HEK293 (cell line): ENCODE data around the gene EHD2.

Experiments used
- CTCF ChIA-PET: fragments of 350-600 bp; formaldehyde crosslinking; extraction: SDS; loops from one replicate; lab custom pipeline; 2021; ENCODE audit warnings: antibody characterized with exemption; lab: Yijun Ruan, JAX
- POLR2A ChIA-PET: fragments of 300-600 bp; formaldehyde crosslinking; extraction: SDS; loops from one replicate; lab custom pipeline; 2020; ENCODE audit warnings: antibody characterized with exemption, inconsistent platforms; lab: Yijun Ruan, JAX
- H3K27ac ChIP-seq: fragments of 200-500 bp; sonication (Bioruptor generic); 2 replicates; pipeline ENCODE4 v1.5.1; 2014; ENCODE audit warnings: low read depth, low read length, control low read depth, inconsistent platforms; ENCODE audit errors: extremely low read depth
- H3K36me3 ChIP-seq, 2 experiments: fragments of 200-500 bp in 1 of 2; sonication (Bioruptor generic) in 1 of 2; 1 replicate in 1 of 2; 2 replicates in 1 of 2; pipeline ENCODE4 v1.5.1; 2014 to 2017; ENCODE audit warnings: inconsistent platforms in 2 of 2, low read length in 2 of 2; ENCODE audit not compliant: control insufficient read depth in 2 of 2, insufficient read depth in 1 of 2
- H3K4me1 ChIP-seq: fragments of 200-500 bp; sonication (Bioruptor generic); 2 replicates; pipeline ENCODE4 v1.5.1; 2014; ENCODE audit warnings: mild to moderate bottlenecking, low read length, inconsistent platforms; ENCODE audit not compliant: control insufficient read depth, insufficient read depth
- H3K4me3 ChIP-seq: 2 replicates; pipeline ENCODE4 v1.5.1; 2011; ENCODE audit warnings: low read depth, mild to moderate bottlenecking, control low read depth, low read length, moderate library complexity
- H3K9me3 ChIP-seq: fragments of 200-500 bp; sonication (Bioruptor generic); 2 replicates; pipeline ENCODE4 v1.5.1; 2014; ENCODE audit warnings: low read depth, low read length, inconsistent platforms; ENCODE audit not compliant: control insufficient read depth, insufficient read depth
- EGR2 ChIP-seq: fragments of 450-650 bp; formaldehyde crosslinking; IDR thresholded peaks from 2 replicates; pipeline ENCODE4 v1.5.1; 2016; ENCODE audit warnings: low read depth, missing biosample characterization, missing genetic modification characterization
- KLF7 ChIP-seq: fragments of 450-650 bp; formaldehyde crosslinking; IDR thresholded peaks from 2 replicates; pipeline ENCODE4 v1.5.1; 2016; ENCODE audit warnings: missing biosample characterization, missing genetic modification characterization, borderline replicate concordance
- KLF9 ChIP-seq: fragments of 450-650 bp; formaldehyde crosslinking; IDR thresholded peaks from 2 replicates; pipeline ENCODE4 v1.5.1; 2016; ENCODE audit warnings: missing biosample characterization, missing genetic modification characterization, low read depth
- OSR2 ChIP-seq: fragments of 450-650 bp; formaldehyde crosslinking; IDR thresholded peaks from 2 replicates; pipeline ENCODE4 v1.5.1; 2016; ENCODE audit warnings: missing biosample characterization, missing genetic modification characterization
- YY2 ChIP-seq: fragments of 450-650 bp; formaldehyde crosslinking; IDR thresholded peaks from 2 replicates; pipeline ENCODE4 v1.5.1; 2016; ENCODE audit warnings: missing biosample characterization, missing genetic modification characterization
- ZBTB20 ChIP-seq: fragments of 450-650 bp; formaldehyde crosslinking; IDR thresholded peaks from 2 replicates; pipeline ENCODE4 v1.5.1; 2016; ENCODE audit warnings: missing biosample characterization, missing genetic modification characterization
- ZFHX2 ChIP-seq: fragments of 450-650 bp; formaldehyde crosslinking; conservative IDR thresholded peaks from 2 replicates; pipeline ENCODE4 v1.5.1; 2016; ENCODE audit warnings: missing biosample characterization, missing genetic modification characterization
- ZNF132 ChIP-seq: fragments of 450-650 bp; formaldehyde crosslinking; IDR thresholded peaks from 2 replicates; pipeline ENCODE4 v1.5.1; 2017; ENCODE audit warnings: missing biosample characterization, missing genetic modification characterization, borderline replicate concordance
- ZNF2 ChIP-seq: fragments of 450-650 bp; formaldehyde crosslinking; IDR thresholded peaks from 2 replicates; pipeline ENCODE4 v1.5.1; 2016; ENCODE audit warnings: missing biosample characterization, missing genetic modification characterization
- ZNF202 ChIP-seq: fragments of 450-650 bp; formaldehyde crosslinking; IDR thresholded peaks from 2 replicates; pipeline ENCODE4 v1.5.1; 2016; ENCODE audit warnings: missing biosample characterization, missing genetic modification characterization, borderline replicate concordance
- ZNF324 ChIP-seq: fragments of 450-650 bp; formaldehyde crosslinking; IDR thresholded peaks from 2 replicates; pipeline ENCODE4 v1.5.1; 2016; ENCODE audit warnings: missing biosample characterization, missing genetic modification characterization
- ZNF501 ChIP-seq: fragments of 450-650 bp; formaldehyde crosslinking; IDR thresholded peaks from 2 replicates; pipeline ENCODE4 v1.5.1; 2016; ENCODE audit warnings: missing biosample characterization, missing genetic modification characterization
- ZNF521 ChIP-seq: fragments of 450-650 bp; formaldehyde crosslinking; IDR thresholded peaks from 2 replicates; pipeline ENCODE4 v1.5.1; 2017; ENCODE audit warnings: missing biosample characterization, mild to moderate bottlenecking, missing genetic modification characterization
- ZNF571 ChIP-seq: fragments of 450-650 bp; formaldehyde crosslinking; IDR thresholded peaks from 2 replicates; pipeline ENCODE4 v1.5.0; 2017; ENCODE audit warnings: missing biosample characterization, missing genetic modification characterization
- ZNF621 ChIP-seq: fragments of 450-650 bp; formaldehyde crosslinking; IDR thresholded peaks from 2 replicates; pipeline ENCODE4 v1.5.1; 2017; ENCODE audit warnings: missing biosample characterization, missing genetic modification characterization
- ZNF658 ChIP-seq: fragments of 450-650 bp; formaldehyde crosslinking; IDR thresholded peaks from 2 replicates; pipeline ENCODE4; 2016; ENCODE audit warnings: missing biosample characterization, missing genetic modification characterization
- ZNF660 ChIP-seq: fragments of 450-650 bp; IDR thresholded peaks from 2 replicates; pipeline ENCODE4 v1.5.1; 2018; ENCODE audit warnings: missing biosample characterization, mild to moderate bottlenecking, missing genetic modification characterization
- ZNF664 ChIP-seq: fragments of 450-650 bp; formaldehyde crosslinking; IDR thresholded peaks from 2 replicates; pipeline ENCODE4 v1.5.1; 2016; ENCODE audit warnings: missing biosample characterization, missing genetic modification characterization
- ZNF677 ChIP-seq: fragments of 450-650 bp; IDR thresholded peaks from 2 replicates; pipeline ENCODE4 v1.5.0; 2018; ENCODE audit warnings: missing biosample characterization, mild to moderate bottlenecking, missing genetic modification characterization, moderate library complexity
- ZNF830 ChIP-seq: fragments of 450-650 bp; IDR thresholded peaks from 2 replicates; pipeline ENCODE4 v1.5.0; 2018; ENCODE audit warnings: missing biosample characterization, missing genetic modification characterization, low read depth, mild to moderate bottlenecking, moderate library complexity
- TF ChIP-seq, protein P1 (sequence below): fragments of 450-650 bp; formaldehyde crosslinking; IDR thresholded peaks from 2 replicates; pipeline ENCODE4 v1.5.1; 2016; ENCODE audit warnings: missing biosample characterization, missing genetic modification characterization
- TF ChIP-seq, protein P2 (sequence below): fragments of 450-650 bp; formaldehyde crosslinking; optimal IDR thresholded peaks from 2 replicates; pipeline ENCODE3; 2016; ENCODE audit warnings: missing biosample characterization, mild to moderate bottlenecking, missing genetic modification characterization
- TF ChIP-seq, protein P3 (sequence below): fragments of 450-650 bp; IDR thresholded peaks from 2 replicates; pipeline ENCODE4 v1.5.1; 2018; ENCODE audit warnings: missing biosample characterization, missing genetic modification characterization
- TF ChIP-seq, protein P4 (sequence below): fragments of 450-650 bp; formaldehyde crosslinking; IDR thresholded peaks from 2 replicates; pipeline ENCODE4 v1.5.1; 2017; ENCODE audit warnings: missing biosample characterization, missing genetic modification characterization

EHD2 gene

DNA sequence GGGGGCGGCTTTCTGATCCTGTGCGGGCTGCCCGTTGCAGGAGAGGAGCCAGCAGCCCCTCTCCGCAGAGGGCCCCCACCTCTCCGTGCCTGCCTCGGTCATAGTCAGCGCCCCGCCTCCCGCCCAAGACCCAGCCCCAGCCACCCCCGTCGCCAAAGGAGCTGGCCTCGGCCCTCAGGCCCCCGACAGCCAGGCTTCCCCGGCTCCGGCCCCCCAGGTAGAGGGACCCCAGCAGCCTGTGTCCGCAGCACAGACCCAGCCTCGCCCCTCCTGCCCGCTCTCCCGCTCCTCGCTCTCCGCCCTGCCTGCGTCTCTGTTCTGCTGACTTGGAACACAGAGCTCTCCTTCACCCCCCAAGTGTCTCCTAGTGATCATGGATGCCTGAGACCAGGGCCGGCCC lies 31.3 kb upstream of the EHD2 start:
- POLR2A ChIA-PET: no interaction called here
- no peaks in the 10 kb centered on the region for H3K4me1 ChIP-seq
- CTCF ChIA-PET: interaction anchor here (0.6 kb wide), 1 partner anchor 480 kb away, joined by 3 read pairs; no protein-coding TSS in a partner anchor
- peaks cover 17 to 40% of the 10 kb centered on the region in 2 experiments; a peak in 2 of 3 replicates for H3K36me3 ChIP-seq
- no peak for TF ChIP-seq ZNF658 (tag by site-specific recombination)
- TF ChIP-seq ZNF660 (tag by site-specific recombination): no peak
- no peak for TF ChIP-seq ZNF830 (tag by site-specific recombination)
- TF ChIP-seq OSR2 (tag by site-specific recombination): no peak
- no peak for TF ChIP-seq YY2 (tag by site-specific recombination)
- TF ChIP-seq ZNF202: no peak
- no peak for TF ChIP-seq ZNF677 (tag by site-specific recombination)
- no peak for TF ChIP-seq ZNF501 (tag by site-specific recombination)
- TF ChIP-seq, protein P1, sequence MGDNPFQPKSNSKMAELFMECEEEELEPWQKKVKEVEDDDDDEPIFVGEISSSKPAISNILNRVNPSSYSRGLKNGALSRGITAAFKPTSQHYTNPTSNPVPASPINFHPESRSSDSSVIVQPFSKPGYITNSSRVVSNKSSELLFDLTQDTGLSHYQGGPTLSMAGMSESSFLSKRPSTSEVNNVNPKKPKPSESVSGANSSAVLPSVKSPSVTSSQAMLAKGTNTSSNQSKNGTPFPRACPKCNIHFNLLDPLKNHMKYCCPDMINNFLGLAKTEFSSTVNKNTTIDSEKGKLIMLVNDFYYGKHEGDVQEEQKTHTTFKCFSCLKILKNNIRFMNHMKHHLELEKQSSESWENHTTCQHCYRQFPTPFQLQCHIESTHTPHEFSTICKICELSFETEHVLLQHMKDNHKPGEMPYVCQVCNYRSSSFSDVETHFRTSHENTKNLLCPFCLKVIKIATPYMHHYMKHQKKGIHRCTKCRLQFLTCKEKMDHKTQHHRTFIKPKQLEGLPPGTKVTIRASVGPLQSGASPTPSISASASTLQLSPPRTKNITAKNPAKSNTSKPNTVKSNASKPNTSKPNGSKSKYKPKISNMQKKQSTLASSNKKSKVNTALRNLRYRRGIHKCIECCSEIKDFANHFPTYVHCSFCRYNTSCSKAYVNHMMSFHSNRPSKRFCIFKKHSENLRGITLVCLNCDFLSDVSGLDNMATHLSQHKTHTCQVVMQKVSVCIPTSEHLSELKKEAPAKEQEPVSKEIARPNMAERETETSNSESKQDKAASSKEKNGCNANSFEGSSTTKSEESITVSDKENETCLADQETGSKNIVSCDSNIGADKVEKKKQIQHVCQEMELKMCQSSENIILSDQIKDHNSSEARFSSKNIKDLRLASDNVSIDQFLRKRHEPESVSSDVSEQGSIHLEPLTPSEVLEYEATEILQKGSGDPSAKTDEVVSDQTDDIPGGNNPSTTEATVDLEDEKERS (tag by site-specific recombination): no peak
- TF ChIP-seq, protein P2, sequence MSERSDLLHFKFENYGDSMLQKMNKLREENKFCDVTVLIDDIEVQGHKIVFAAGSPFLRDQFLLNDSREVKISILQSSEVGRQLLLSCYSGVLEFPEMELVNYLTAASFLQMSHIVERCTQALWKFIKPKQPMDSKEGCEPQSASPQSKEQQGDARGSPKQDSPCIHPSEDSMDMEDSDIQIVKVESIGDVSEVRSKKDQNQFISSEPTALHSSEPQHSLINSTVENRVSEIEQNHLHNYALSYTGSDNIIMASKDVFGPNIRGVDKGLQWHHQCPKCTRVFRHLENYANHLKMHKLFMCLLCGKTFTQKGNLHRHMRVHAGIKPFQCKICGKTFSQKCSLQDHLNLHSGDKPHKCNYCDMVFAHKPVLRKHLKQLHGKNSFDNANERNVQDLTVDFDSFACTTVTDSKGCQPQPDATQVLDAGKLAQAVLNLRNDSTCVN (tag by site-specific recombination): no peak
- no peak for TF ChIP-seq ZNF571 (tag by site-specific recombination)
- TF ChIP-seq, protein P3, sequence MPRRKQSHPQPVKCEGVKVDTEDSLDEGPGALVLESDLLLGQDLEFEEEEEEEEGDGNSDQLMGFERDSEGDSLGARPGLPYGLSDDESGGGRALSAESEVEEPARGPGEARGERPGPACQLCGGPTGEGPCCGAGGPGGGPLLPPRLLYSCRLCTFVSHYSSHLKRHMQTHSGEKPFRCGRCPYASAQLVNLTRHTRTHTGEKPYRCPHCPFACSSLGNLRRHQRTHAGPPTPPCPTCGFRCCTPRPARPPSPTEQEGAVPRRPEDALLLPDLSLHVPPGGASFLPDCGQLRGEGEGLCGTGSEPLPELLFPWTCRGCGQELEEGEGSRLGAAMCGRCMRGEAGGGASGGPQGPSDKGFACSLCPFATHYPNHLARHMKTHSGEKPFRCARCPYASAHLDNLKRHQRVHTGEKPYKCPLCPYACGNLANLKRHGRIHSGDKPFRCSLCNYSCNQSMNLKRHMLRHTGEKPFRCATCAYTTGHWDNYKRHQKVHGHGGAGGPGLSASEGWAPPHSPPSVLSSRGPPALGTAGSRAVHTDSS (tag by site-specific recombination): no peak
- TF ChIP-seq ZBTB20 (tag by site-specific recombination): no peak
- TF ChIP-seq ZNF2 (tag by site-specific recombination): no peak
- no peak for TF ChIP-seq ZNF132 (tag by site-specific recombination)
- no peak overlapping the region for H3K27ac ChIP-seq
- H3K9me3 ChIP-seq: no peaks in the 10 kb centered on the region
- H3K4me3 ChIP-seq: no peak overlapping the region

DNA sequence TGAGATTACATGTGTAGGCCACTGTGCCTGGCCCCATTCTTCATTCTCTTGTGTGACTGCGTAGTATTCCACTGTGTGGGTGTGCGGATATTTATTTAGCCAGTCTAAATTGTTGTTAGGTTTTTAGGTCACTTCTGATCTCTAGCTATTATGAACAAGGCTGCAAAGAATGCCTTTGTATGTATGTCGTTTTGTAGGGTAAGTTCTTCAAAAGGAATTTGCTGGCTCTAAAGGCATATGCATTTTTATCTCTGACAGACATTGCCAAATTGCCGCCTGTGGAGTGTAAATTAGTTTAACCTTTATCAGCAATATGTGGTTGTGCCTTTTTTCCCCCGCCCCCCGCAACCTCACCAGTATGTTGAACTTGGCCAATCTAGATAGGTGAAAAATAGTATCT lies 30.3 kb upstream of the EHD2 start:
- ChIA-PET CTCF (no interaction called here), POLR2A (no interaction called here)
- H3K36me3 ChIP-seq: peaks cover 17 to 31% of the 10 kb centered on the region in 2 experiments; a peak in 2 of 3 replicates

More for the DNA sequence above, 30.3 kb upstream of the EHD2 start:
- Histone ChIP-seq H3K27ac (no peak overlapping the region), H3K4me3 (no peak overlapping the region), H3K4me1 (no peaks in the 10 kb centered on the region), H3K9me3 (no peaks in the 10 kb centered on the region)
- peak; percentile 26; the same call in 1 of the 2 replicates for TF ChIP-seq EGR2
- TF ChIP-seq, protein P4, sequence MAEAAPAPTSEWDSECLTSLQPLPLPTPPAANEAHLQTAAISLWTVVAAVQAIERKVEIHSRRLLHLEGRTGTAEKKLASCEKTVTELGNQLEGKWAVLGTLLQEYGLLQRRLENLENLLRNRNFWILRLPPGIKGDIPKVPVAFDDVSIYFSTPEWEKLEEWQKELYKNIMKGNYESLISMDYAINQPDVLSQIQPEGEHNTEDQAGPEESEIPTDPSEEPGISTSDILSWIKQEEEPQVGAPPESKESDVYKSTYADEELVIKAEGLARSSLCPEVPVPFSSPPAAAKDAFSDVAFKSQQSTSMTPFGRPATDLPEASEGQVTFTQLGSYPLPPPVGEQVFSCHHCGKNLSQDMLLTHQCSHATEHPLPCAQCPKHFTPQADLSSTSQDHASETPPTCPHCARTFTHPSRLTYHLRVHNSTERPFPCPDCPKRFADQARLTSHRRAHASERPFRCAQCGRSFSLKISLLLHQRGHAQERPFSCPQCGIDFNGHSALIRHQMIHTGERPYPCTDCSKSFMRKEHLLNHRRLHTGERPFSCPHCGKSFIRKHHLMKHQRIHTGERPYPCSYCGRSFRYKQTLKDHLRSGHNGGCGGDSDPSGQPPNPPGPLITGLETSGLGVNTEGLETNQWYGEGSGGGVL (tag by site-specific recombination): no peak
- no peak for TF ChIP-seq ZNF621
- no peak for TF ChIP-seq ZNF521 (tag by site-specific recombination)
- TF ChIP-seq ZFHX2: peak; percentile 25; the same call in 1 of the 2 replicates
- TF ChIP-seq KLF7 (tag by site-specific recombination): no peak
- no peak for TF ChIP-seq ZNF664
- TF ChIP-seq, protein P1 (tag by site-specific recombination): no peak
- TF ChIP-seq KLF9 (tag by site-specific recombination): no peak
- TF ChIP-seq ZNF324 (tag by site-specific recombination): no peak
